Glutamatergic neuron (in vitro differentiated cells): Measurements from ENCODE around the gene MGA. TPM values are rescaled to one million over a fixed set of nuclear protein-coding genes. Genes with fewer than 3 reads are reported as not detected.

Experiments
- DNase-seq: peaks from one replicate; pipeline ENCODE4 v3.0.0; 2022
- H3K27ac Mint-ChIP-seq: one replicate; pipeline ENCODE4 v1.8.0; 2020; ENCODE audit warnings: mild to moderate bottlenecking, mixed read lengths, inconsistent platforms; ENCODE audit not compliant: unreplicated experiment
- H3K27me3 Mint-ChIP-seq: one replicate; pipeline ENCODE4 v1.8.0; 2020; ENCODE audit warnings: mild to moderate bottlenecking, moderate library complexity, mixed read lengths, inconsistent platforms; ENCODE audit not compliant: unreplicated experiment
- H3K36me3 Mint-ChIP-seq: one replicate; pipeline ENCODE4 v1.8.0; 2020; ENCODE audit warnings: mild to moderate bottlenecking, mixed read lengths, inconsistent platforms; ENCODE audit not compliant: unreplicated experiment
- H3K4me1 Mint-ChIP-seq: one replicate; pipeline ENCODE4 v1.8.0; 2020; ENCODE audit warnings: mild to moderate bottlenecking, low read depth, mixed read lengths, inconsistent platforms; ENCODE audit not compliant: unreplicated experiment
- H3K4me3 Mint-ChIP-seq: one replicate; pipeline ENCODE4 v1.8.0; 2020; ENCODE audit warnings: mild to moderate bottlenecking, mixed read lengths, inconsistent platforms; ENCODE audit not compliant: unreplicated experiment
- H3K9me3 Mint-ChIP-seq: one replicate; pipeline ENCODE4 v1.8.0; 2020; ENCODE audit warnings: mild to moderate bottlenecking, moderate library complexity, mixed read lengths, inconsistent platforms; ENCODE audit not compliant: unreplicated experiment
- CTCF ChIP-seq: fragments of 200-600 bp; sonication (generic); IDR thresholded peaks from one replicate; pipeline ENCODE4 v1.5.0; 2021; ENCODE audit not compliant: partially characterized antibody, unreplicated experiment
- total RNA-seq: library from RNA; stranded (reverse); fragmentation: NEBNext Ultra II Directional; extraction: Animal tissue kit (Norgen Biotek cat#: 25700); gene quantifications from one replicate; pipeline ENCODE4 v1.2.1, GENCODE V29; 2021; ENCODE audit not compliant: unreplicated experiment

MGA gene
- total RNA-seq, 1 donor from 2014 or later: 68.9 TPM

- H3K4me3 Mint-ChIP-seq: no peak overlapping the region
- DNase-seq: no peak
- no peaks in the 10 kb centered on the region for H3K36me3 Mint-ChIP-seq
- no peak overlapping the region for H3K27ac Mint-ChIP-seq
- H3K27me3 Mint-ChIP-seq: peaks cover 2% of the 10 kb centered on the region
- no peak for TF ChIP-seq CTCF
- H3K9me3 Mint-ChIP-seq: no peaks in the 10 kb centered on the region
- H3K4me1 Mint-ChIP-seq: peaks cover 14% of the 10 kb centered on the region
Observed at GRCh38 chr15:41795996-41796856, 136.0 kb downstream of the MGA start.

GRCh38 chr15:41797201-41797944, 137.2 kb downstream of the MGA start:
- TF ChIP-seq CTCF: no peak
- no peak overlapping the region for H3K27ac Mint-ChIP-seq
- DNase-seq: no peak
- H3K9me3 Mint-ChIP-seq: no peaks in the 10 kb centered on the region
- H3K4me1 Mint-ChIP-seq: peaks cover 5% of the 10 kb centered on the region
- no peaks in the 10 kb centered on the region for H3K36me3 Mint-ChIP-seq
- no peak overlapping the region for H3K4me3 Mint-ChIP-seq
- H3K27me3 Mint-ChIP-seq: peaks cover 2% of the 10 kb centered on the region

GRCh38 chr15:41798607-41799487, 138.6 kb downstream of the MGA start:
- Mint-ChIP-seq H3K27me3 (peaks cover 2% of the 10 kb centered on the region), H3K4me3 (no peak overlapping the region), H3K4me1 (peaks cover 3% of the 10 kb centered on the region), H3K27ac (no peak overlapping the region), H3K9me3 (no peaks in the 10 kb centered on the region), H3K36me3 (no peaks in the 10 kb centered on the region)
- TF ChIP-seq CTCF: no peak
- no peak for DNase-seq

GRCh38 chr15:41799488-41799805, 139.2 kb downstream of the MGA start:
- no peak for TF ChIP-seq CTCF
- H3K27ac Mint-ChIP-seq: no peak overlapping the region
- H3K4me1 Mint-ChIP-seq: peaks cover 3% of the 10 kb centered on the region
- no peak overlapping the region for H3K4me3 Mint-ChIP-seq
- no peak for DNase-seq
- no peaks in the 10 kb centered on the region for H3K9me3 Mint-ChIP-seq
- no peaks in the 10 kb centered on the region for H3K36me3 Mint-ChIP-seq
- peaks cover 2% of the 10 kb centered on the region for H3K27me3 Mint-ChIP-seq
